ENCODE results near the gene COX8A.

COX8A gene

GRCh38 chr11:64003807-64004589 lies 29.6 kb downstream of the COX8A start:
- no peak for DNase-seq (ENCODE audit: low read depth)
- TF ChIP-seq CTCF (IDR thresholded peaks at IDR 0.05; ENCODE audit: low read depth, low read length, missing control alignments) = no peak
- no peak overlapping the region for H3K4me3 ChIP-seq (ENCODE audit: low read depth, low read length)

DNA sequence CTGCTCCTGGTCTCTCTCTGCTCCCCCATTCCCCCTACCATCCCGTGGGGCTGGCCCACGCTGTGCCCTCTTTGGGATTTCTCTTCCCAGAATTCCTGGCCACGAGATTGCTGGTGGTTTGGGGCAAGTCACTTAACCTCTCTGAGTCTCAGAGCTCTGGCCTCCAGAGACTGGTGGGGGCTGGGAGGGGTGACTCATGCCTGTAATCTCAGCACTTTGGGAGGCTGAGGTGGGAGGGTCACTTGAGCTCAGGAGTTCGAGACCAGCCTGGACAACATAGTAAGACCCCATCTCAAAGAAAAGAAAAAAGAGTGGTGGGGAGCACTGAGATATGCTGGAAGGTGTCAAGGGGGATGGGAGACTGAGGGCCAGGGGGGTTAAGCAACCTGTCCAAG lies 30.2 kb downstream of the COX8A start:
- TF ChIP-seq CTCF (IDR thresholded peaks at IDR 0.05; ENCODE audit: low read depth, low read length, missing control alignments) = no peak
- H3K4me3 ChIP-seq (ENCODE audit: low read depth, low read length) = no peak overlapping the region
- DNase-seq (ENCODE audit: low read depth) = no peak

DNA sequence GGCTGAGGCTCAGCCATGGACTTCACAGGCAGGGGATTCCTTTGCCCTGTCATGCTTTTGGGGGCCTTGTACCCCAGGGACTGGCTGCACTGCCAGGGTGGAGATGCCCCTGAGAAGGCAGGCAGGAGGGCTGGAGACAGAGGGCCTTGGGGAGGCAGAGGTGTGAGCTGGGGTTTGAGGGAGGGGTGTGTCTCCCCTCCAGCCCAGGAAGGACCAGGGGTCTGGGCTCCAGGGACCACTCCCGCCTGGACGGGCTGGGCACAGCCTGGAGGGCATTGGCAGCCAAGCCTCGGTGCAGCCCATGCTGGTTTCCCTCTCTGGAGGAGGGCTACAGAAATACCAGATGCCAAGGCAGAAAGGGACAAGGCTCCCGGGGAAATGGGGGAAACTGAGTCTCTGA lies 31.3 kb downstream of the COX8A start:
- DNase-seq (ENCODE audit: low read depth) = no peak
- no peak for TF ChIP-seq CTCF (IDR thresholded peaks at IDR 0.05; ENCODE audit: low read depth, low read length, missing control alignments)
- H3K4me3 ChIP-seq (ENCODE audit: low read depth, low read length) = no peak overlapping the region

DNA sequence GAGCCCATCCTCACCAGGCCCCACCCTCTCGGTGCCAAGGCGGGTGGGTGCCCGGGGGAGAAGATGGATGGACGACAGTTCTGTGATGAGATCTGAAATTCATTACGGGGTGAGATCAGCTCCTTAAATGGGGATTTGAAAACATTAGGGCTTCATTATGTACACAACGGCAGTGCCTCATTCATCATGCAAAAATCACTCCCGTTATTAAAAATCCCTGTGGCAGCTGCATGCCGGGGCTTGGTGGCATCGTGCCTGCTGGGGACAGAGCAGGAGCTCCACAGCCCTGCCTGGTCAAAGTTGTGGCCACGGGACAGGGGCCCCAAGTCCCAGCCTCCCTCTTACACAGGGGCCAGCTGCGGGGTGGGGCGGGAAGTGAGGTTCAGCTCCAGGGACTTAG lies 32.0 kb downstream of the COX8A start:
- H3K4me3 ChIP-seq (ENCODE audit: low read depth, low read length) = no peak overlapping the region
- no peak for TF ChIP-seq CTCF (IDR thresholded peaks at IDR 0.05; ENCODE audit: low read depth, low read length, missing control alignments)
- DNase-seq (ENCODE audit: low read depth) = no peak

DNA sequence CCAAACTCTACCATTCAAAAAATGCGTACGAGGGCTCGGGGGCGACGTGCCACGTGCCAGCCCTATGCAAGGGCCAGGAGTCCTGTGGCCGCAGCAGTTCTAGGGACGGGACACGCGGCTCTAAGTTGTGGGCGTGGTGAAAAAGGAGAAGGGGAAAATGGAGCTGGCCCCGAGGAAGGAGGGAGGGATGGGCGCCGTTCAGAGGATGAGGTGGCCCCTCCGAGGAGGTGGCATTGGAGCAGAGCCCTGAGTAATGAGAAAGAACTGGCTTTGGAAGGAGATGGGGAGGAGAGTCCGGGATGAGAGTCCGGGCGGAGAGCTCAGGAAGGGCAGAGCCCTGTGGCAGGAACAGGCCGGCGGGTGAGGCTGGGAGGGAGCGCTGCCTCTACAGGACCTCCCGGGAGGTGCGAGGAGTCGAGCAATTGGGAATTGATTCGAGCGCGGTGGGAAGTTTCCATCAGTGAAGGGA lies 32.8 kb downstream of the COX8A start:
- no peak for DNase-seq (ENCODE audit: low read depth)
- TF ChIP-seq CTCF (IDR thresholded peaks at IDR 0.05; ENCODE audit: low read depth, low read length, missing control alignments) = no peak
- no peak overlapping the region for H3K4me3 ChIP-seq (ENCODE audit: low read depth, low read length)

DNA sequence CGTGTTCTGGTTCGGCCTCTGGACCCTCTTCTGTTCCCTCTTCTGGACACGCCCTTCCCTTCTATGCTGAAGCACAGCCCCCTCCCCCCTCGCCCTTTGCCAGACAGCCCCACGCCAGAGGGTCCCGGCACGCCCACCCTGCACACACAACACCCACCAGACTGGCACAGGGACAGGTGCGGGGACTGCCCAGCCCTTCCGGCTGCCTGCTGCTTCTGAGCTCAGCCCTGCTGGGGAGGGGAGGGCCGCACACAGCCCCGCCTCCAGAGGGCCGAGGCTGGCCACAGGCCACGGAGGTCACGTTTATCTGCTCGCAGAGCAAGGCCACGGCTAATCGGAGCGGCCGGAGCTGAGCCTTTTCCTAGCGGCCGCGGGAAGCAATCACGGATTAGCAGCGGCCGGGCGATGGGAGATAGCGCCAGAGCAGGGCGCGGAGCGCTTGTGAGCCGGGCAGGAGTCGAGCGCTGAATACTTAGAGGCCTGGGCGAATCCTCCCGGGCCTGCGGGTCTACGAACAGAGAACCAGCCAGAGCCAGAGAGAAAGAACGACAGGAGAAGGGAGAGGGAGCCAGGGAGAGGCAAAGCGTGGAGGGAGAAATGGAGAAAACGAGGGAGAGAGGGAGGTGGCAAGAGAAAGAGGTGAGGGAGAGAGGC lies 33.3 kb downstream of the COX8A start:
- no peak overlapping the region; the same call in 1 of the 2 replicates for H3K4me3 ChIP-seq (ENCODE audit: low read depth, low read length)
- DNase-seq (ENCODE audit: low read depth) = no peak
- no peak for TF ChIP-seq CTCF (IDR thresholded peaks at IDR 0.05; ENCODE audit: low read depth, low read length, missing control alignments)

Data from GM12864 (cell line).